Upper lobe of right lung (tissue), 1 donor: ENCODE measurements around the gene RPS6KA2. TPM values are rescaled to one million over a fixed set of nuclear protein-coding genes. Genes with fewer than 3 reads are reported as not detected.

Source experiments
- ATAC-seq: fragments of 200-7000 bp; cut with Tn5 transposase; one replicate; pipeline ENCODE4 v1.9.1; 2020; ENCODE audit warnings: mild to moderate bottlenecking, moderate library complexity
- DNase-seq: peaks from one replicate; pipeline ENCODE4 v3.0.0-alpha.2; 2020
- H3K27ac ChIP-seq: fragments of 200-600 bp; one replicate; pipeline ENCODE4 v1.8.0; 2022
- H3K27me3 ChIP-seq: fragments of 200-600 bp; one replicate; pipeline ENCODE4 v1.8.0; 2022; ENCODE audit warnings: mild to moderate bottlenecking
- H3K36me3 ChIP-seq: fragments of 200-600 bp; one replicate; pipeline ENCODE4 v1.8.0; 2022
- H3K4me1 ChIP-seq: fragments of 200-600 bp; one replicate; pipeline ENCODE4 v1.8.0; 2022
- H3K4me3 ChIP-seq: fragments of 200-600 bp; one replicate; pipeline ENCODE4 v1.8.0; 2022; ENCODE audit warnings: mild to moderate bottlenecking
- H3K9me3 ChIP-seq: fragments of 200-600 bp; one replicate; pipeline ENCODE4 v1.8.0; 2022
- intact Hi-C: fragments of 100-400 bp; cut with DNase I; formaldehyde crosslinking; loops from one replicate; pipeline ENCODE4 v1.11.0; 2022
- total RNA-seq: library from RNA; stranded (reverse); fragmentation: NEBNext Ultra II Directional; extraction: Animal tissue kit (Norgen Biotek cat#: 25700); gene quantifications from one replicate; pipeline ENCODE4 v1.2.1, GENCODE V29; 2021
- TF ChIP-seq, protein P1 (sequence below): fragments of 200-600 bp; IDR thresholded peaks from one replicate; pipeline ENCODE4 v1.8.0; 2022; ENCODE audit warnings: antibody characterized with exemption
- donor health status: DM: no; HTN: yes; CAD: no; lungs with severe emphysema.

RPS6KA2 gene
- total RNA-seq, 1 donor from 2014 or later, result 136 TPM

DNA sequence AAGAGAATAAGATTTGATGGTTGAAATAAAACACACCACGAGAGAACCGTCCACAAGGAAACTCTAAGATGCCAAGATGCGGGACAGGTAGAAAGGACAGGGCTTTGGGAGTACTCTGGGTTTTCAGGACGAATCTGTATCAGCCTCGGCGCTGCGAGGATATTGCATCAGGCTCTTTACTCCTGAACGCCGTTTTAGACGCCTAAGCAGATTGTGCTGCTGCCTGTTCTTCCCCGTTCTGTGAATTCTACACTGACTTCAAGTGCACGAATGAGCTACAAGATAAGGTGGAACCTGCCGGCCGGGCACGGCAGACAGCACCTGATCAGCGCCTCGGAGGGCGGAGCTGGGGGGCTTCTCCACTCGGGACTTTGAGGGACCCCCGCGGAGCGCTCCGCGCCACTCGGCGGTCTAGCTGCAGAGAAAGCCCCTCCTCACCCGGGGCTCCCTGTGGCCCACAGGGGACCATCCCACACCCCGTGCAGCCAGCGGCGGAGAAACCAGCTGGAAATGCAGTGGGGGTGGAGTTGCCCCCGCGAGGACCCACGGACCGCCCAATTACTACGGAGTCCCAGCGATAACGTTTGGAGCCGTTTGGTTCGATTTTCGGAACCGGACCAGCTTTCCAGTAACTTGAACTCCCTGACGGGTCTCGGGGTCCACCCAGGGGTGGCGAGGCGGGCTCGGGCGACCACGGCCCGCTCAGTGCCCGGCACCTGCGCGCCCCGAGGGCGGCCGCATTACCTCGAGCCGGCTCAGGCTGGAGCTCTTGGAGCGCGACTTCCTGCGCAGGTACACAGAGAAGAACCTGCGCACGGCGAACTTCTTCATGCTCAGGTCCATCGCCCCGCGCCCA, 646 bp downstream of the RPS6KA2 start:
- peak overlapping the region; percentile 90 for H3K27ac ChIP-seq
- ATAC-seq, result peak; percentile 0
- DNase-seq, result peak; percentile 77
- H3K4me3 ChIP-seq, result peak overlapping the region; percentile 80
- H3K9me3 ChIP-seq, result no peaks in the 10 kb centered on the region
- TF ChIP-seq, protein P1, sequence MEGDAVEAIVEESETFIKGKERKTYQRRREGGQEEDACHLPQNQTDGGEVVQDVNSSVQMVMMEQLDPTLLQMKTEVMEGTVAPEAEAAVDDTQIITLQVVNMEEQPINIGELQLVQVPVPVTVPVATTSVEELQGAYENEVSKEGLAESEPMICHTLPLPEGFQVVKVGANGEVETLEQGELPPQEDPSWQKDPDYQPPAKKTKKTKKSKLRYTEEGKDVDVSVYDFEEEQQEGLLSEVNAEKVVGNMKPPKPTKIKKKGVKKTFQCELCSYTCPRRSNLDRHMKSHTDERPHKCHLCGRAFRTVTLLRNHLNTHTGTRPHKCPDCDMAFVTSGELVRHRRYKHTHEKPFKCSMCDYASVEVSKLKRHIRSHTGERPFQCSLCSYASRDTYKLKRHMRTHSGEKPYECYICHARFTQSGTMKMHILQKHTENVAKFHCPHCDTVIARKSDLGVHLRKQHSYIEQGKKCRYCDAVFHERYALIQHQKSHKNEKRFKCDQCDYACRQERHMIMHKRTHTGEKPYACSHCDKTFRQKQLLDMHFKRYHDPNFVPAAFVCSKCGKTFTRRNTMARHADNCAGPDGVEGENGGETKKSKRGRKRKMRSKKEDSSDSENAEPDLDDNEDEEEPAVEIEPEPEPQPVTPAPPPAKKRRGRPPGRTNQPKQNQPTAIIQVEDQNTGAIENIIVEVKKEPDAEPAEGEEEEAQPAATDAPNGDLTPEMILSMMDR, result no peak
- H3K36me3 ChIP-seq, result no peaks in the 10 kb centered on the region
- no peaks in the 10 kb centered on the region for H3K27me3 ChIP-seq
- intact Hi-C loops, result no loop called here
- H3K4me1 ChIP-seq, result peaks cover 42% of the 10 kb centered on the region

DNA sequence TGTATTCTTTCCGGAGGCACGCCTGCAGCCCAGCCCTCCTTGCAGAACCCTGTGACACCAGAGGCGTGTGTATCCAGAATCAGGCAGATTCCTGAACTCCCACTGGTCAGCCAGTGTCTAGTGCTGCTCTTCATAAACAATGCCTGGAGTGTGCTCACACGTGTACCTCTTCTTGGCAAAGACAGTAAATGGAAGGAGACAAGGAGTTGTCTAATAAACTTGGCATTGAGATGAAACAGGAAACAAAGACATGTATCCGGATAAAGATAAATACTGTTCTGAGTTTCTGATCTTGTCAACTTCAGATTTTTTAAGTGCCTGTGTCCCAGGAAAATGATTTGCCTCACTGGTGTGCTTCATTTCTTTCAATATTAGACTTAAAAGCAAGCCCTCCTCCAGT, 1.7 kb downstream of the RPS6KA2 start:
- TF ChIP-seq, protein P1, result no peak
- DNase-seq (no peak), ATAC-seq (no peak)
- Histone ChIP-seq H3K4me3 (peak overlapping the region; percentile 80), H3K27me3 (no peaks in the 10 kb centered on the region), H3K27ac (peak overlapping the region; percentile 90), H3K9me3 (no peaks in the 10 kb centered on the region), H3K4me1 (peaks cover 52% of the 10 kb centered on the region), H3K36me3 (no peaks in the 10 kb centered on the region)
- intact Hi-C loops, result no loop called here

DNA sequence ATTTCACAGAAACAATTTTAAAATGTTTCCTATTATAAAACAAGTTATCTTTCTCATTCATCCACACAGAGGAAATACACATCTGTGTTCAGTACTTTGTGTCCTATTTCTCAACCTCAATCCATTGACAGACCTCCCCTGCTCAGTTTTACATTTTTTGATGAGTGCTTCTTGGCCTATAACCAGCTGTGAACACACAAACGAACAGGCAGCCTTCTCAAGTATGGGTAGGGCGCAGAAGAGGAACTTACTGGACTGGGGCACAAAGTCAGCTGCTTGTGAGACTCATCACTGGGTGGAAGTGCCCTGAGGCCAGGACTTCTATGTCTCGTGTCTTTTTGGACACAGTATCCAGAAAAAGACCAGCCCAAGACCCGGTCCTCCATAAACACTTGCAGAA, 2.8 kb downstream of the RPS6KA2 start:
- H3K4me1 ChIP-seq, result peaks cover 57% of the 10 kb centered on the region
- no peaks in the 10 kb centered on the region for H3K36me3 ChIP-seq
- H3K4me3 ChIP-seq, result no peak overlapping the region
- TF ChIP-seq, protein P1, result no peak
- H3K27me3 ChIP-seq, result no peaks in the 10 kb centered on the region
- DNase-seq (no peak), ATAC-seq (peak; percentile 19)
- intact Hi-C loops, result no loop called here
- peak overlapping the region; percentile 82 for H3K27ac ChIP-seq
- no peaks in the 10 kb centered on the region for H3K9me3 ChIP-seq

DNA sequence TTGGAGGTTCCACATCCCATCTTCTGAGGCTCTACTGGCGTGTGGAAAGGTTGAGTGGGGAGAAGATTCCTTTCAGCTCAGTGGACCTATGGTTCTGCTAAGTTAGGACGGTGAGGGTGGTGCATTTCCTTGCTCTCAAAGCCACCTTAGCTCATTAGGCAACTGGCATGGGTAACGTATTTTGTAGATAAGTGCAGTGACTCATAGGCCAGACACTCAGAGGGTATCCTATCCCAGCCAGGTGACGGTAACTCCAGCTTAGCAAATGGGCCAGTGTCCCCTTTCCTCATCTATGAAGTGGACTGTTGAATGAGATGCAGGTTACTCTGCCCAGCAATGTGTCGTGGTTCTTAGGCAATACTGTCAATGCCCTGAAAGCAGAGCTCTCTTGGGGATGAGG, 3.7 kb downstream of the RPS6KA2 start:
- Histone ChIP-seq H3K27me3 (no peaks in the 10 kb centered on the region), H3K4me1 (peaks cover 55% of the 10 kb centered on the region), H3K36me3 (peaks cover 6% of the 10 kb centered on the region), H3K9me3 (no peaks in the 10 kb centered on the region), H3K4me3 (no peak overlapping the region), H3K27ac (peak overlapping the region; percentile 82)
- TF ChIP-seq, protein P1, result no peak
- ATAC-seq, result peak; percentile 0
- no peak for DNase-seq
- intact Hi-C loops, result no loop called here

DNA sequence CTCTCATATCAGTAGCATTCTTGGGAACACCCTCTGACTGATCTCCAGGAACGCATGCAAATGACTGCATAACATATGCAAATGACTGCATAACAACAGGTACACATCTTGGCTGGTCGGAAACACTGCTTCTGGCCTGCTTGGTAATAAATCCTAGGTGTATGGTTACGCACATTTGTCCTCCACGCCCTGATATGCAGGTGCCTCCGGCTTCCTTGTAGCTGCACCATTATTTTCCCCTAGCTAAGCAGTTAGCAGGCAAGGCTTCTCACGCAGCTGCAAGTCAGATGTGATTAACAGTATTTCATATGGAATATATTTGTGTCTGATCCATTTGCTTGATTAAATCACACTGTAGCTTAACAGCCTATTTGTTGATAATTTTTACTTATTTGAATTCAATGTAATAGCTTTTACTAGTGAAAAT, 5.9 kb downstream of the RPS6KA2 start:
- no peaks in the 10 kb centered on the region for H3K27me3 ChIP-seq
- TF ChIP-seq, protein P1, result no peak
- peaks cover 7% of the 10 kb centered on the region for H3K36me3 ChIP-seq
- H3K27ac ChIP-seq, result peak overlapping the region; percentile 78
- peaks cover 61% of the 10 kb centered on the region for H3K4me1 ChIP-seq
- DNase-seq (no peak), ATAC-seq (no peak)
- H3K4me3 ChIP-seq, result no peak overlapping the region
- intact Hi-C loops, result no loop called here
- H3K9me3 ChIP-seq, result no peaks in the 10 kb centered on the region
